SU-DHL-6 (cell line): ENCODE results near the gene STAMBPL1.

ENCODE experiments used
- H2AFZ ChIP-seq: fragments of 200-600 bp; sonication (generic); 2 replicates; pipeline ENCODE4 v1.6.1; 2014; ENCODE audit warnings: low read depth, mild to moderate bottlenecking, moderate library complexity, mixed read lengths, antibody characterized with exemption, low read length; ENCODE audit not compliant: severe bottlenecking
- H3F3A ChIP-seq: fragments of 200-600 bp; shearing (Covaris generic); 2 replicates; pipeline ENCODE4 v1.6.0; 2016; ENCODE audit warnings: antibody characterized with exemption, mild to moderate bottlenecking; ENCODE audit not compliant: insufficient read depth
- H3K27ac ChIP-seq: fragments of 200-600 bp; sonication (generic); 2 replicates; pipeline ENCODE4 v1.5.1; 2016; ENCODE audit warnings: low read depth, mild to moderate bottlenecking, low read length, moderate library complexity, mixed read lengths
- H3K27me3 ChIP-seq: fragments of 200-600 bp; sonication (generic), shearing (Covaris generic); 2 replicates; pipeline ENCODE4 v1.6.0; 2014; ENCODE audit warnings: mild to moderate bottlenecking, low read length
- H3K36me3 ChIP-seq: fragments of 200-600 bp; sonication (generic); 2 replicates; pipeline ENCODE4 v1.6.1; 2014; ENCODE audit warnings: mild to moderate bottlenecking, low read length, mixed read lengths
- H3K4me2 ChIP-seq: fragments of 300-600, 200-600 bp; shearing (Covaris generic), sonication (generic); 2 replicates; pipeline ENCODE4 v1.6.0; 2014; ENCODE audit warnings: low read length, low read depth, mild to moderate bottlenecking; ENCODE audit not compliant: poor library complexity, severe bottlenecking
- H3K4me3 ChIP-seq: fragments of 200-600 bp; sonication (generic); 2 replicates; pipeline ENCODE4 v1.5.1; 2014; ENCODE audit warnings: antibody characterized with exemption, low read length, mild to moderate bottlenecking, mixed read lengths; ENCODE audit not compliant: insufficient read depth, poor library complexity, severe bottlenecking
- H3K79me2 ChIP-seq: fragments of 200-600 bp; sonication (generic); 2 replicates; pipeline ENCODE4 v1.6.1; 2014; ENCODE audit warnings: mild to moderate bottlenecking, low read length, moderate library complexity; ENCODE audit not compliant: insufficient read depth
- H3K9ac ChIP-seq: fragments of 200-600 bp; sonication (generic); 2 replicates; pipeline ENCODE4 v1.7.0; 2014; ENCODE audit warnings: mild to moderate bottlenecking, low read length
- H3K9me2 ChIP-seq: fragments of 200-600 bp; sonication (generic); replicated peaks from 2 replicates; pipeline ENCODE4 v1.6.1; 2014; ENCODE audit warnings: low read length; ENCODE audit not compliant: insufficient read depth
- H3K9me3 ChIP-seq: fragments of 200-600 bp; sonication (generic); 2 replicates; pipeline ENCODE4 v1.6.1; 2014; ENCODE audit warnings: low read length, mixed read lengths; ENCODE audit not compliant: insufficient read depth
- H4K20me1 ChIP-seq: fragments of 200-600 bp; sonication (generic); 2 replicates; pipeline ENCODE4 v1.6.1; 2014; ENCODE audit warnings: low read depth, mild to moderate bottlenecking, antibody characterized with exemption, low read length, moderate library complexity, mixed read lengths
- EZH2phosphoT487 ChIP-seq: fragments of 200-600 bp; sonication (generic), shearing (Covaris generic); conservative IDR thresholded peaks from 2 replicates; pipeline ENCODE4 v1.6.1; 2018; ENCODE audit warnings: mild to moderate bottlenecking, antibody characterized with exemption, low read length, moderate library complexity, mixed read lengths
- TF ChIP-seq, protein P1 (sequence below): fragments of 200-600 bp; sonication (generic); IDR thresholded peaks from one replicate; pipeline ENCODE4 v1.5.1; 2017; ENCODE audit warnings: antibody characterized with exemption, mild to moderate bottlenecking, low read length, moderate library complexity; ENCODE audit not compliant: insufficient read depth, poor library complexity, severe bottlenecking

Gene STAMBPL1

DNA sequence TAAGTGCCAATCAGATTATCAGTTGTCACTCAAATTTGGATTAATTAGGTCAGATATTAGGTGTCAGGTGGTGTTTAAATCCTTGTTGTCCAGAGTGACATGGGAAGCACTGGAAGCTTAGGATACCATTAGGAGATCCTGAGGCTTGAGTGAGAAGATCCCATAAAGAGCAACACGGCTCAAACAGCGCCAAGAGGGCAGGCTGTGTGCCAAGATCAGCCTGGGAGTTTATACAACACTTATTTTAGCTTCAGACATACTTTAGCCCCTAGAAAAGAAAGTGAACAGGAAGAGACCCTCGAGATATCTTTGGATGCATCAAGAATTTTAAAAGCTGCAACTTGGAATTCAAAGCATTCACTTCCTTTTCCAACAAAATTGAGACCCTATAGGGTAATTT is 86.8 kb downstream of the STAMBPL1 start:
- no peak overlapping the region for H3K4me3 ChIP-seq
- no peak overlapping the region for H3K4me2 ChIP-seq
- no peaks in the 10 kb centered on the region for H3F3A ChIP-seq
- H4K20me1 ChIP-seq = no peaks in the 10 kb centered on the region
- H3K9me3 ChIP-seq = no peaks in the 10 kb centered on the region
- no peak overlapping the region for H3K27ac ChIP-seq
- H3K9me2 ChIP-seq = no peaks in the 10 kb centered on the region
- no peaks in the 10 kb centered on the region for H3K79me2 ChIP-seq
- no peaks in the 10 kb centered on the region for H3K36me3 ChIP-seq
- no peak overlapping the region for H3K9ac ChIP-seq
- TF ChIP-seq EZH2phosphoT487 = no peak
- TF ChIP-seq, protein P1, sequence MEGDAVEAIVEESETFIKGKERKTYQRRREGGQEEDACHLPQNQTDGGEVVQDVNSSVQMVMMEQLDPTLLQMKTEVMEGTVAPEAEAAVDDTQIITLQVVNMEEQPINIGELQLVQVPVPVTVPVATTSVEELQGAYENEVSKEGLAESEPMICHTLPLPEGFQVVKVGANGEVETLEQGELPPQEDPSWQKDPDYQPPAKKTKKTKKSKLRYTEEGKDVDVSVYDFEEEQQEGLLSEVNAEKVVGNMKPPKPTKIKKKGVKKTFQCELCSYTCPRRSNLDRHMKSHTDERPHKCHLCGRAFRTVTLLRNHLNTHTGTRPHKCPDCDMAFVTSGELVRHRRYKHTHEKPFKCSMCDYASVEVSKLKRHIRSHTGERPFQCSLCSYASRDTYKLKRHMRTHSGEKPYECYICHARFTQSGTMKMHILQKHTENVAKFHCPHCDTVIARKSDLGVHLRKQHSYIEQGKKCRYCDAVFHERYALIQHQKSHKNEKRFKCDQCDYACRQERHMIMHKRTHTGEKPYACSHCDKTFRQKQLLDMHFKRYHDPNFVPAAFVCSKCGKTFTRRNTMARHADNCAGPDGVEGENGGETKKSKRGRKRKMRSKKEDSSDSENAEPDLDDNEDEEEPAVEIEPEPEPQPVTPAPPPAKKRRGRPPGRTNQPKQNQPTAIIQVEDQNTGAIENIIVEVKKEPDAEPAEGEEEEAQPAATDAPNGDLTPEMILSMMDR = no peak
- H2AFZ ChIP-seq = no peak overlapping the region
- no peaks in the 10 kb centered on the region for H3K27me3 ChIP-seq

DNA sequence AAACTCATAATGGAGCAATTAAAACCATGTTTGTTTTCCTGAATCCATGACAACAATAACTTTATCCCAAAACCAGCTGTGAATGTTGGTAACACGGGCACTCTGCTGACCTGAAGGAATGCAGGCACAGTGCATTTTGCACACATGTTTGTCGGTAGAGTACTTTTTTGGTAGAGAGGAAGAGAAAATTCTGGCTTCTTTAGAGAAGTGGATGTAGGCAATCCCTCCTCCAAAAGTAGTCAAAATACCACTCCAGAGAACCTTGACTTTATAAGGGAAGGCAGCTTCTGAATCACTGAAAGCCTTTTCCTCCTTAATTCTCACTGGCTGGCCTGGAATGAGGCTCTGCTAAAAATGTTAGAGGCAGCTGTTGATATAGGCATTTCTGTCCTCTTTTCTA is 88.3 kb downstream of the STAMBPL1 start:
- Histone ChIP-seq H3K27ac (no peak overlapping the region), H3K27me3 (no peaks in the 10 kb centered on the region), H3K9ac (no peak overlapping the region), H3F3A (no peaks in the 10 kb centered on the region), H3K9me2 (no peaks in the 10 kb centered on the region), H3K79me2 (no peaks in the 10 kb centered on the region), H3K4me3 (no peak overlapping the region), H3K4me2 (no peak overlapping the region), H3K9me3 (no peaks in the 10 kb centered on the region), H3K36me3 (no peaks in the 10 kb centered on the region), H2AFZ (no peak overlapping the region), H4K20me1 (no peaks in the 10 kb centered on the region)
- no peak for TF ChIP-seq EZH2phosphoT487
- TF ChIP-seq, protein P1 = no peak

DNA sequence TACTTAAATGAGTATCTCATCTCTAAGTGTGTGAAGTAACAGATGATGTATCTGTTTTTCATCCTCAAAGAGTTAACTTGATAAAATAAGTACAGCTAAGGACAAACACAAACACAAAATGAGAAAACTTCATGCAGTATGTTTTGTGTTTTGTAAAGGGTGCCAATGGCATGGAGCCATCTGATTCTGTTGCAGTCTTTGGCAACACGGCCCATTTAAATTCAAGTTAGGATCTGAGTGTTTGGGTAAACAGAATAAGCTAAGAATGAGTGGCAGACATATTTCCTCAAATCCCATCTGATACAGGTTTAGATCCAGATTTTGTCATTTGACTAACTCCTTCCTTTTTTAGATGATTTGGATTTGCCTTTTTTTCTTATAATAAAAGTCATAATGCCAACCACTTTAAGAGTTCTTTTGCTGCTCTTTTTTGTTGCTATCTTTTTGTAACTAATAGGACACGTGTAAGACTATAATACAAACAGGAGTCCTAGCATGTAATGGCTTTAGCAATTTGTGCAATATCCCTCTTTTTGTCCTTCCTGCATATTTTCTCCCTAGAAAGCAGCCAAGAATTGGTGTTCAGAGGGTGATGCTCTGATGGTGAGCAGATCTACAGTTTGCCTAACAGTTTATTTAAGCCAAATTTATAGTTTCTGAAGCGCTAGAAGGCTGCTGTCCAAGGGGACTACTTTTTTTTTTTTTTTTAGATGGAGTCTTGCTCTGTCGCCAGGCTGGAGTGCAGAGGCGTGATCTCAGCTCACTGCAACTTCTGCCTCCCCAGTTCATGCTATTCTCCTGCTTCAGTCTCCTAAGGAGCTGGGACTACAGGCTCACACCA is 91.4 kb downstream of the STAMBPL1 start:
- TF ChIP-seq, protein P1 = no peak
- TF ChIP-seq EZH2phosphoT487 = no peak
- Histone ChIP-seq H3K36me3 (no peaks in the 10 kb centered on the region), H3K4me2 (no peak overlapping the region), H4K20me1 (no peaks in the 10 kb centered on the region), H3K9me3 (no peaks in the 10 kb centered on the region), H3K27ac (no peak overlapping the region), H3K9ac (no peak overlapping the region), H3K4me3 (no peak overlapping the region), H3K79me2 (no peaks in the 10 kb centered on the region), H3K9me2 (no peaks in the 10 kb centered on the region), H3F3A (no peaks in the 10 kb centered on the region), H3K27me3 (no peaks in the 10 kb centered on the region), H2AFZ (no peak overlapping the region)
